Measurements from ENCODE around the gene SLC25A42. TPM values are rescaled to one million over a fixed set of nuclear protein-coding genes. Genes with fewer than 3 reads are reported as not detected.

Gene SLC25A42
- total RNA-seq, 1 donor from 2014 or later = 10.6 TPM

- DNase-seq (ENCODE audit: extremely low spot score, unreplicated experiment) = no peak
- TF ChIP-seq, protein P1, sequence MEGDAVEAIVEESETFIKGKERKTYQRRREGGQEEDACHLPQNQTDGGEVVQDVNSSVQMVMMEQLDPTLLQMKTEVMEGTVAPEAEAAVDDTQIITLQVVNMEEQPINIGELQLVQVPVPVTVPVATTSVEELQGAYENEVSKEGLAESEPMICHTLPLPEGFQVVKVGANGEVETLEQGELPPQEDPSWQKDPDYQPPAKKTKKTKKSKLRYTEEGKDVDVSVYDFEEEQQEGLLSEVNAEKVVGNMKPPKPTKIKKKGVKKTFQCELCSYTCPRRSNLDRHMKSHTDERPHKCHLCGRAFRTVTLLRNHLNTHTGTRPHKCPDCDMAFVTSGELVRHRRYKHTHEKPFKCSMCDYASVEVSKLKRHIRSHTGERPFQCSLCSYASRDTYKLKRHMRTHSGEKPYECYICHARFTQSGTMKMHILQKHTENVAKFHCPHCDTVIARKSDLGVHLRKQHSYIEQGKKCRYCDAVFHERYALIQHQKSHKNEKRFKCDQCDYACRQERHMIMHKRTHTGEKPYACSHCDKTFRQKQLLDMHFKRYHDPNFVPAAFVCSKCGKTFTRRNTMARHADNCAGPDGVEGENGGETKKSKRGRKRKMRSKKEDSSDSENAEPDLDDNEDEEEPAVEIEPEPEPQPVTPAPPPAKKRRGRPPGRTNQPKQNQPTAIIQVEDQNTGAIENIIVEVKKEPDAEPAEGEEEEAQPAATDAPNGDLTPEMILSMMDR (IDR thresholded peaks at IDR 0.05) = no peak
- H3K36me3 Mint-ChIP-seq (ENCODE audit: unreplicated experiment) = peaks cover 13% of the 10 kb centered on the region
- H3K27me3 Mint-ChIP-seq (ENCODE audit: unreplicated experiment) = no peaks in the 10 kb centered on the region
- H3K27ac Mint-ChIP-seq (ENCODE audit: unreplicated experiment) = no peak overlapping the region
- H3K4me3 Mint-ChIP-seq (ENCODE audit: unreplicated experiment) = no peak overlapping the region
- H3K4me1 Mint-ChIP-seq (ENCODE audit: unreplicated experiment) = peaks cover 8% of the 10 kb centered on the region
- H3K9me3 Mint-ChIP-seq (ENCODE audit: unreplicated experiment) = no peaks in the 10 kb centered on the region
These were observed 21.0 kb upstream of the SLC25A42 start for GRCh38 chr19:19042732-19043280.

GRCh38 chr19:19043481-19043880, 20.3 kb upstream of the SLC25A42 start:
- H3K27ac Mint-ChIP-seq (ENCODE audit: unreplicated experiment) = no peak overlapping the region
- H3K9me3 Mint-ChIP-seq (ENCODE audit: unreplicated experiment) = no peaks in the 10 kb centered on the region
- peaks cover 13% of the 10 kb centered on the region for H3K36me3 Mint-ChIP-seq (ENCODE audit: unreplicated experiment)
- peaks cover 8% of the 10 kb centered on the region for H3K4me1 Mint-ChIP-seq (ENCODE audit: unreplicated experiment)
- DNase-seq (ENCODE audit: extremely low spot score, unreplicated experiment) = no peak
- no peak overlapping the region for H3K4me3 Mint-ChIP-seq (ENCODE audit: unreplicated experiment)
- no peaks in the 10 kb centered on the region for H3K27me3 Mint-ChIP-seq (ENCODE audit: unreplicated experiment)
- TF ChIP-seq, protein P1 (IDR thresholded peaks at IDR 0.05) = no peak

DNA sequence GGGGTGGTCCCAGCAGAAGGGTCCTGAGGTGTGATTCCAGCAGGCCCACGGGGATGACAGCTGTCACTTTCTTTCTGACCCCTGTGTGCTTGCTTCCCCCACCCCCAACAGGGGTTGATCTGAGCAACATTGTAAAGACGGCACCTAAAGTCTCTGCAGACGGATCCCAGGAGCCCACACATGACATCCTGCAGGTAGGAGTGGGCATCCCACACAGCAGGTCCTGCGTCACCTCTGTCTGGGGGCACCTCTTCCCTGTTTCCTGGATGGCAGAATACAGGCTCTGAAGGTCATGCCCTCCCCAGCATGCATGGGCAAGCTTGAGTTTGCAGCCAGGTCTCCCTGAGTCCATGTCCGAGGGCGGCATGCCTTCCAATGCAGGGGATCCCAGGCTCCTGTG, 19.9 kb upstream of the SLC25A42 start:
- TF ChIP-seq, protein P1 (IDR thresholded peaks at IDR 0.05) = no peak
- DNase-seq (ENCODE audit: extremely low spot score, unreplicated experiment) = no peak
- no peak overlapping the region for H3K27ac Mint-ChIP-seq (ENCODE audit: unreplicated experiment)
- H3K36me3 Mint-ChIP-seq (ENCODE audit: unreplicated experiment) = peaks cover 13% of the 10 kb centered on the region
- H3K9me3 Mint-ChIP-seq (ENCODE audit: unreplicated experiment) = no peaks in the 10 kb centered on the region
- H3K27me3 Mint-ChIP-seq (ENCODE audit: unreplicated experiment) = no peaks in the 10 kb centered on the region
- no peak overlapping the region for H3K4me3 Mint-ChIP-seq (ENCODE audit: unreplicated experiment)
- peaks cover 8% of the 10 kb centered on the region for H3K4me1 Mint-ChIP-seq (ENCODE audit: unreplicated experiment)

DNA sequence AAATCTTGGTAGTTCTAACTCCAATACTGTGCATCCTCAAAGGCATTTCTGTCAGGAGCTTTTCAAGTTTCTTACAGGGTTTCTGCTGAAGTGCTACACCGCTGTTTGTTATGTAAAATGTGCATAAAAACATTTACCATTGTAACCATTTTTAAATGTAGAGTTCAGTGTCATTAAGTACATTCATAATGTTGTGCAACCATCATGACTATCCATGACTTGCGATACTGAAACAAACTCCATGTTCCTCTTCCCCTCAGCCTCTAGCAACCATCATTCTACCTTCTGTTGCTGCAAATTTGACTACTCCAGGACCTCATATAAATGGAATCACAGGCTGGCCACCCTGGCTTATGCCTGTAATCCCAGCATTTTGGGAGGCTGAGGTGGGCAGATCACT, 14.4 kb upstream of the SLC25A42 start:
- TF ChIP-seq, protein P1 (IDR thresholded peaks at IDR 0.05) = no peak
- Mint-ChIP-seq H3K27ac (ENCODE audit: unreplicated experiment) (no peak overlapping the region), H3K27me3 (ENCODE audit: unreplicated experiment) (no peaks in the 10 kb centered on the region), H3K9me3 (ENCODE audit: unreplicated experiment) (no peaks in the 10 kb centered on the region), H3K4me1 (ENCODE audit: unreplicated experiment) (no peaks in the 10 kb centered on the region), H3K36me3 (ENCODE audit: unreplicated experiment) (peaks cover 22% of the 10 kb centered on the region), H3K4me3 (ENCODE audit: unreplicated experiment) (no peak overlapping the region)
- no peak for DNase-seq (ENCODE audit: extremely low spot score, unreplicated experiment)

GRCh38 chr19:19050104-19050503, 13.7 kb upstream of the SLC25A42 start:
- H3K27me3 Mint-ChIP-seq (ENCODE audit: unreplicated experiment) = no peaks in the 10 kb centered on the region
- TF ChIP-seq, protein P1 (IDR thresholded peaks at IDR 0.05) = no peak
- H3K4me1 Mint-ChIP-seq (ENCODE audit: unreplicated experiment) = no peaks in the 10 kb centered on the region
- H3K36me3 Mint-ChIP-seq (ENCODE audit: unreplicated experiment) = peaks cover 18% of the 10 kb centered on the region
- H3K9me3 Mint-ChIP-seq (ENCODE audit: unreplicated experiment) = no peaks in the 10 kb centered on the region
- H3K4me3 Mint-ChIP-seq (ENCODE audit: unreplicated experiment) = no peak overlapping the region
- H3K27ac Mint-ChIP-seq (ENCODE audit: unreplicated experiment) = no peak overlapping the region
- no peak for DNase-seq (ENCODE audit: extremely low spot score, unreplicated experiment)
